BLaER1 (cell line): ENCODE results near the gene STX4.
"Not testable (repeated sequence)": the region's sequence is repeated elsewhere in the genome, so short reads cannot be mapped to it uniquely, and the experiment has no call there.

Source experiments
- H3K27ac ChIP-seq: shearing (Covaris generic); formaldehyde crosslinking; 2 replicates; pipeline ENCODE4 v1.8.1; 2022
- H3K27me3 ChIP-seq: shearing (Covaris generic); formaldehyde crosslinking; 2 replicates; pipeline ENCODE4 v1.8.1; 2022
- H3K36me3 ChIP-seq: shearing (Covaris generic); formaldehyde crosslinking; 2 replicates; pipeline ENCODE4 v1.8.1; 2022
- H3K4me1 ChIP-seq: shearing (Covaris generic); formaldehyde crosslinking; 2 replicates; pipeline ENCODE4 v1.8.1; 2022
- H3K4me2 ChIP-seq: shearing (Covaris generic); formaldehyde crosslinking; 2 replicates; pipeline ENCODE4 v1.8.1; 2022
- H3K4me3 ChIP-seq: shearing (Covaris generic); formaldehyde crosslinking; 2 replicates; pipeline ENCODE4 v1.8.1; 2022
- H3K9ac ChIP-seq: shearing (Covaris generic); formaldehyde crosslinking; 2 replicates; pipeline ENCODE4 v1.8.1; 2022
- H3K9me3 ChIP-seq: shearing (Covaris generic); formaldehyde crosslinking; 2 replicates; pipeline ENCODE4 v1.8.1; 2022
- H4K20me1 ChIP-seq: shearing (Covaris generic); formaldehyde crosslinking; 2 replicates; pipeline ENCODE4 v1.8.1; 2022
- Cebpa-rat ChIP-seq: shearing (Covaris generic); IDR thresholded peaks from 2 replicates; pipeline ENCODE4 v1.8.1; 2022

STX4 gene

DNA sequence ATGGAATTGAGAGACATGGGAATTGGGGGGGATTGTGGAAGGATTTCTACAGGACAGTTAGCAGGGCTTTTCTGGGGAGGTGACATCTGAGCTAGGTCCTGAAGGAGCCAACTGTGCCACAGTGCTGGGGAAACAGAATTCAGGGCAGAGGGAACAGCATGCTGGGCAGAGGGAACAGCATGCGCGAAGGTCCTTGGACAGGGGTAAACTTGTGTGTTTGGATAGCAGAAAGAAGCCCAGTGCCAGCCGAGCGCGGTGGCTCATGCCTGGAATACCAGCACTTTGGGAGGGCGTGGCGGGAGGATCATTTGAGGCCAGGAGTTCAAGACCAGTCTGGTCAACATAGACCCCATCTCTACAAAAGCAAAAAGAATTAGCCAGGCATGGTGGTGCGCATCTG lies 26.8 kb upstream of the STX4 start:
- no peak overlapping the region for H3K9ac ChIP-seq
- no peak overlapping the region for H3K4me2 ChIP-seq
- no peak overlapping the region for H3K27ac ChIP-seq
- TF ChIP-seq Cebpa-rat: no peak
- peaks cover 9% of the 10 kb centered on the region; the same call in 1 of the 2 replicates for H3K27me3 ChIP-seq
- no peak overlapping the region for H3K4me3 ChIP-seq
- H3K36me3 ChIP-seq: no peaks in the 10 kb centered on the region
- H3K4me1 ChIP-seq: peaks cover 37% of the 10 kb centered on the region
- H3K9me3 ChIP-seq: no peaks in the 10 kb centered on the region
- H4K20me1 ChIP-seq: 0 out of 2 replicates have a peak, but pooled peaks cover 8% of the 10 kb centered on the region

DNA sequence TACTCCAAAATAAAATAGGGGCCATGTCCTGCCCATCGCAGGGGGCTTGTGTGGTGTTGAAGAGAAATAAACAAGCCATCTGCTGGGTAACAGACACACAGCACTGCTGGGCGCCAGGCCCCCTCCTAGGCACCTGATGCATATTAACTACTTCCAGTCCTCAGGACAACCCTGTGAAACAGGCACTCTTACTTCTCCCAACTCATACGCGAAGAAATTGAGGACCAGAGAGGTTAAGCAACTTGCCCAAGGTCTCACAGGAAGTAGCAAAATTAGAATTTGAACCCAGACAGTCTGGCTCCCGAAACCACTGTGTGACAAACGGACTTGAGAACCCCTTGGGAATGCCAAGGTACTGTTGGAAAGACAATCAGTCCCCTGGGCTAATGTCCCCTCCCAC lies 25.7 kb upstream of the STX4 start:
- TF ChIP-seq Cebpa-rat: no peak

DNA sequence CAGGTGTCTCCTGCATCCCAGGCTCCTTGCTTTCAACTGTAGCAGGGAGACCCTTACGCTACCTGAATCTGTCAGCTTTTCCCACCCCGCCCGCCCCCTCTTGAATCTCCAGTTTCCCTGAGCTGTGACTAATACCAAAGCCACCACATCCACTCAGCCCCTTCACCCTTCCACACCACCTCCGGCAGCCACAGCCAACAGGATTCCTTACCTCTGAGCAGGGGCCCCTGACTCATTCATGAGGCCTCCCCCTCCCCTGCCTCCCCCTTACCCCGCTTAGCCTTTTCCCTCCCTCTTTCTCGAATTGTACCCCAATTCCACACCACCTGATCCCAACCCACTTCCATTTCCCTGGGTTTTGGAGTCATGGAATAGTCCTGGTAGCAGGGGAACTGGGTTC lies 25.2 kb upstream of the STX4 start:
- Histone ChIP-seq H3K36me3 (no peaks in the 10 kb centered on the region), H3K27ac (no peak overlapping the region), H3K4me1 (peaks cover 37% of the 10 kb centered on the region), H3K4me3 (no peak overlapping the region), H3K9me3 (no peaks in the 10 kb centered on the region), H3K9ac (no peak overlapping the region), H3K4me2 (no peak overlapping the region), H4K20me1 (0 out of 2 replicates have a peak, but pooled peaks cover 8% of the 10 kb centered on the region), H3K27me3 (peaks cover 14% of the 10 kb centered on the region; the same call in 1 of the 2 replicates)
- no peak for TF ChIP-seq Cebpa-rat

More for the DNA sequence above, 25.7 kb upstream of the STX4 start:
- Histone ChIP-seq H3K4me2 (peak overlapping the region; percentile 37), H3K4me3 (no peak overlapping the region), H4K20me1 (0 out of 2 replicates have a peak, but pooled peaks cover 8% of the 10 kb centered on the region), H3K9me3 (no peaks in the 10 kb centered on the region), H3K27ac (no peak overlapping the region), H3K4me1 (peaks cover 37% of the 10 kb centered on the region), H3K27me3 (peaks cover 14% of the 10 kb centered on the region; the same call in 1 of the 2 replicates), H3K9ac (no peak overlapping the region), H3K36me3 (no peaks in the 10 kb centered on the region)

DNA sequence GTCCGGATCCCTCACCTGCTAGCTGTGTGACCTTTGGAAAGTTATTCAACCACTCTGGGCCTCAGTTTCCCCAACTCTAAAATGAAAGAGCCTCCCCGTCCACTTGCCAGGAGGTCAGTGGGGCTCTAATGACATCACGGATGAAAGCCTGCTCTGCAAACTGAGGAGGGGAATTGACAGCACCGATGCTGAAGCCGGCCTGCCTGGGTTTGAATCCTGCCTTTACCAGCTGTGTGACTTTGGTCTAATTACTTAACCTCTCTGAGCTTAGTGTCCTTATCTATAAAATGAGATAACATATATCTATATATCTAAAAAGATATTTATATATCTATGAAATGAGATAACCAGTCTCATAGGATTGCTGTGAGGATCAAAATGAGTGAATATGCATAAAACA lies 24.8 kb upstream of the STX4 start:
- H3K4me2 ChIP-seq: no peak overlapping the region

DNA sequence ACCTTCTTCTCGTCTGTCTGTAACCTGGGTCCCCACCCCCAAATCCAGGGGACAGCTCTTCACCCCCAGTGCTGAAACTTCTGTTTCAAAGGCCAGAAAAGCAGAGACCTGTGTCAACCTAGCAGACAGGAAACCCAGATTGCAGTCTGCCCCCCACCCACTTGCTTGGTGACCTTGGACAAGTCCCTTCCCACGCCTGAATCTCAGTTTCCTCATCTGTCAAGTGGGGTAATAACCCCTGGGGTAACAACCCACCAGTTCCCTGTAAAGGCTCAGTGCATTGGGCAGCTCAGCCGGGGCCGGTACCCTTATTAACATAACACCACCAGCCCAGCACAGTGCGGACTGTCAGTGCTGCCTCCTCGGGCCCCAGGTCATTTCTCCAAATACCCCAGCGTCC lies 24.2 kb upstream of the STX4 start:
- Histone ChIP-seq H3K9ac (no peak overlapping the region), H3K27ac (no peak overlapping the region), H4K20me1 (0 out of 2 replicates have a peak, but pooled peaks cover under 1% of the 10 kb centered on the region), H3K4me2 (peak overlapping the region; percentile 76), H3K4me3 (no peak overlapping the region), H3K36me3 (no peaks in the 10 kb centered on the region), H3K27me3 (peaks cover 14% of the 10 kb centered on the region; the same call in 1 of the 2 replicates), H3K4me1 (peaks cover 37% of the 10 kb centered on the region), H3K9me3 (no peaks in the 10 kb centered on the region)
- TF ChIP-seq Cebpa-rat: no peak

More for the DNA sequence above, 24.8 kb upstream of the STX4 start:
- 0 out of 2 replicates have a peak, but pooled peaks cover 6% of the 10 kb centered on the region for H4K20me1 ChIP-seq
- no peak for TF ChIP-seq Cebpa-rat
- no peak overlapping the region for H3K27ac ChIP-seq
- no peak overlapping the region for H3K9ac ChIP-seq
- peaks cover 37% of the 10 kb centered on the region for H3K4me1 ChIP-seq
- no peak overlapping the region for H3K4me3 ChIP-seq
- peaks cover 14% of the 10 kb centered on the region; the same call in 1 of the 2 replicates for H3K27me3 ChIP-seq
- H3K9me3 ChIP-seq: no peaks in the 10 kb centered on the region
- no peaks in the 10 kb centered on the region for H3K36me3 ChIP-seq

DNA sequence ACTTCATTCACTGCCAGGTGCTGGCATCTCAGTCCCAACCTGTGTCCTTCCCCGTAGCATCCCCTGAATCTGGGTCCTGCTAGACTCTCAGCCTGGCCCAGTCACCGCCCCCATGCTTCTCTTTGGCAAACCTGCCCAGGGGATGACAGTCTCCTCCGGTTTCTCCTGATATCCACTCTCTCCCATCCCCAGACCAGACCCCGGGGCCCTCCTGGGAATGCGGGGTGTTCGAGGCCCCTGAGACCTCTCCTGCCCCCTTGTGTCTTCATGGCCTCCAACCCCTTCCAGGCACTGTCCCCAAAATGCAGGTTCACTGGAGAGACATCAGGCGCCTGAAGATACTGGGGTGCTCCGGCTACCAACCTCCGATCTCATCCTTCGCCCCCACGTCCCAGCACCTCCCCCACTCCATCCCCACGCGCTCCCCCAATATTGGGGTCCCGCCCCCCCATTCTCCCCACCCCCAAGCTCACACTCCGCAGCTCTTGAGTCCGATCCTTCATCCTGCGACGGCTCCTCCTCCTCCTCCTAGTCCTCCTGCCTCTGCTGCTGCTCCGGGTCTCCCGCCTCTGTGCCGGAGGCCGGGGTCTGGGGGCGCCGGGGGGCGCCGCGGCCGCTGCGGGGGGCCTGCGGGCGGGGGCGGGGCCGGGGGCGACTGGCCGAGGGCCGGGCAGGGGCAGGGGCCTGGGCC lies 23.3 kb upstream of the STX4 start:
- H3K4me3 ChIP-seq: peak overlapping the region; percentile 62
- H3K4me2 ChIP-seq: peak overlapping the region; percentile 76

DNA sequence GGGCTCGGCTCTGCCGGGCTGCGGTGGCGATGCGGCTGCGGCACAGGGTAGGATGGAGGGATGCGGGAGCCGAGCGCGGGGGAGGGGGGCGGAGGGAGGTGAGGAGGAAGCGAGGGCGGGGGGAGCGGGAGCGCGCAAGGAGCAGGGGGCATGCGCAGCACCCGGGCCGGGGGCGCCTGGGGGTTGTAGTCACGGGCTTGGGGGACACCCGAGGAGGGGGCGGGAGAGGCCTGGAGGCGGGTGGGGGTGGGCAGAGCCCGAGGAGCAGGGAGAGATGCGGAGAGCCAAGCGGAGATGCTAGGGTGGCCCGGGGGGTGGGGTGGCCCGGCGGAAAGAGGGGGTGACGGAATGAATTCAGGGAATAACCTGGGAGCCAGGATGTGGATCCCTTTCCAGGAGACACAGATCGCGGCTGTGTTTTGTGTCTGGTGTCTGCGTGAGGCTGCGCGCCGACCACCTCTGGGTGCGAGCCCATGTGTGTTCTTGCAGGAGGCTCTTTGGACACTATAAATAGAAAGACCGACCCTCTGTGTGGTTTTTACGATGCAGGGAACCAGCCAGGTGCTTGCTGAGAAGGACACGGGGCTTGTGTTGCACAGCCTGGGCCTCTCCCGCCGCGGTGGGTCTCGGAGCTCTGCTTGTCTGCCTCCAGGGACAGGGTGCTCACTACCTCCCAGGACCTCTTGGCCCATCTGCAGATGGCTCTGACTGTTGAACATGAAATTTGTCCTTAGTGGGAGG lies 22.6 kb upstream of the STX4 start, which contains the start of gene STX1B:
STX1B (minus strand) TSS at position 54 of the 741 bp plus-strand sequence. CDS start 242 bp downstream, outside the sequence.
- H3K4me2 ChIP-seq: peak within 1 kb of the TSS; percentile 76
- TF ChIP-seq Cebpa-rat: no peak
- no peak within 1 kb of the TSS for H3K27ac ChIP-seq
- no peaks in the 10 kb centered on the region for H3K9me3 ChIP-seq
- H3K27me3 ChIP-seq: peaks cover 14% of the 10 kb centered on the region; the same call in 1 of the 2 replicates
- H3K4me1 ChIP-seq: peaks cover 37% of the 10 kb centered on the region
- H3K9ac ChIP-seq: 0 out of 2 replicates have a peak within 1 kb of the TSS, but pooled peaks have one; percentile 24
- H3K4me3 ChIP-seq: peak within 1 kb of the TSS; percentile 62
- no peaks in the 10 kb centered on the region for H4K20me1 ChIP-seq
- H3K36me3 ChIP-seq: no peaks in the 10 kb centered on the region

More for the DNA sequence above, 23.3 kb upstream of the STX4 start:
- Histone ChIP-seq H4K20me1 (no peaks in the 10 kb centered on the region), H3K27ac (no peak overlapping the region), H3K36me3 (no peaks in the 10 kb centered on the region), H3K27me3 (peaks cover 14% of the 10 kb centered on the region; the same call in 1 of the 2 replicates), H3K9ac (0 out of 2 replicates have a peak overlapping the region, but pooled peaks have one; percentile 24), H3K9me3 (no peaks in the 10 kb centered on the region), H3K4me1 (peaks cover 37% of the 10 kb centered on the region)
- TF ChIP-seq Cebpa-rat: no peak

DNA sequence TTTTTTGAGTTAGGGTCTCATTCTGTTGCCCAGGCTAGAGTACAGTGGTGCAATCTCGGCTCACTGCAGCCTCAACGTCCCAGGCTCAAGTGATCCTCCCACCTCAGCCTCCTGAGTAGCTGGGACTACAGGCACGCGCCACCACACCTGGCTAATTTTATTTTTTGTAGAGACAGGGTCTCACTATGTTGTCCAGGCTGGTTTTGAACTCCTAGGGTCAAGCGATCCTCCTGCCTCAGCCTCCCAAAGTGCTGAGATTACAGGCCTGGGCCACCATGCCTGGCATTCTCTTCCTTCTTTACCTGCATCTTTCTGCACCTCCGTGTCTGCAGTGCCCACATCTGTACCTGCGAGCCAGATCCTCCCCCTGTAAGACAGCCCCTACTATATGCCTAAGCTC lies 21.5 kb upstream of the STX4 start:
- not testable (repeated sequence) for H3K4me3 ChIP-seq, H4K20me1 ChIP-seq, H3K9me3 ChIP-seq, H3K27ac ChIP-seq, H3K4me2 ChIP-seq, H3K9ac ChIP-seq, H3K36me3 ChIP-seq
- Histone ChIP-seq H3K27me3 (peaks cover 14% of the 10 kb centered on the region; the same call in 1 of the 2 replicates), H3K4me1 (peaks cover 37% of the 10 kb centered on the region)

DNA sequence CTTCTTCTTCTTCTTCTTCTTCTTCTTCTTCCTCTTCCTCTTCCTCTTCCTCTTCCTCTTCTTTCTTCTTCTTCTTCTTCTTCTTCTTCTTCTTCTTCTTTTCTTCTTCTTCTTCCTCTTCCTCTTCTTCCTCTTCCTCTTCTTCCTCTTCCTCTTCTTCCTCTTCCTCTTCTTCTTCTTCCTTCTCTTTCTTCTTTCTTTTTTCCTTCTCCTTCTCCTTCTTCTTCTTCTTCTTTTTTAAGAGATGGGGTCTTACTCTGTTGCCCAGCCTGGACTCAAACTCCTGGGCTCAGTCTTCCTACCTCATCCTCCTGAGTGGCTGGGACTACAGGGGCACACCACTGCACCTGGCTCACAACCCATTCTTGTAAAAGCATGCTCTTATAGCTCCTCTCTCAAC lies 20.1 kb upstream of the STX4 start:
- not testable (repeated sequence) for H3K36me3 ChIP-seq, H3K4me2 ChIP-seq, H4K20me1 ChIP-seq, H3K27ac ChIP-seq, H3K4me3 ChIP-seq, H3K9me3 ChIP-seq, H3K9ac ChIP-seq
- H3K4me1 ChIP-seq: peaks cover 24% of the 10 kb centered on the region
- peaks cover 14% of the 10 kb centered on the region; the same call in 1 of the 2 replicates for H3K27me3 ChIP-seq

DNA sequence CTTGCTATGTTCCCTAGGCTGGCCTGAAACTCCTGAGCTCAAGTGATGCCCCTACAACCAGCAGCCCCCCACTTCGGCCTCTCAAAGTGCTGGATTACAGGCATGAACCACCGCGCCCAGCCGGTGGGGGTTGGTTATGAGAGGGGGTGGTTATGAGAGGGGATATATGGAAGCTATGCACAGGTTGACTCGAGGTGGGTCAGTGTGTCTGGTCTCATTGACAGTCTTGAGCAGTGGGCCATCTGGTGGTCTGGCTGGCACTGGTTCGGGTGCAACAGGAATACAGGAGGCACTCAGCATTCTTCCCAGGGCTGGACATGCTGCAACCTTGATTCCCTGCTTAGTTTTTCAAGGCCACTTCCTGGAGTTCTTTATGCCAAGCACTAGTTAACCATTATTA lies 17.3 kb upstream of the STX4 start:
- peaks cover 11% of the 10 kb centered on the region; the same call in 1 of the 2 replicates for H3K27me3 ChIP-seq
- TF ChIP-seq Cebpa-rat: no peak
- H3K4me2 ChIP-seq: no peak overlapping the region

DNA sequence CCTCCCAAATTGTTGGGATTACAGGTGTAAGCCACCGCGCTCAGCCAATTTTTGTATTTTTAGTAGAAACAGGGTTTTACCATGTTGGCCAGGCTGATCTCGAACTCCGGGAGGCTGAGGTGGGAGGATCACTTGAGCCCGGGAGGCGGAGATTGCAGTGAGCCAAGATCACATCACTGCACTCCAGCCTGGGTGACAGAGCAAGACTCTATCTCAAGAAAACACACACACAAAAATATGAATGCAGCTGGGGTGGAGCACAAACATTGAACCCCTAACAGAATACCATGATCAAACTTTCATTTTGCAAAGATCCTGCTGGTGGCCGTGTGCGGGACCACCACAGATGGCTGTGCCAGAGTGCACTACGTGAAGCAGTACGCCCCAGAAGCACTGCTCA lies 15.6 kb upstream of the STX4 start:
- not testable (repeated sequence) for H3K4me3 ChIP-seq, H3K9me3 ChIP-seq, H3K4me2 ChIP-seq, H3K36me3 ChIP-seq, H3K4me1 ChIP-seq, H3K27ac ChIP-seq, H3K9ac ChIP-seq, H4K20me1 ChIP-seq, H3K27me3 ChIP-seq

More for the DNA sequence above, 17.3 kb upstream of the STX4 start:
- H3K4me1 ChIP-seq: peaks cover 5% of the 10 kb centered on the region
- H3K36me3 ChIP-seq: no peaks in the 10 kb centered on the region
- no peaks in the 10 kb centered on the region for H3K9me3 ChIP-seq
- H3K27ac ChIP-seq: no peak overlapping the region
- H4K20me1 ChIP-seq: no peaks in the 10 kb centered on the region
- H3K4me3 ChIP-seq: no peak overlapping the region
- no peak overlapping the region for H3K9ac ChIP-seq
